Stromal cell of bone marrow (primary cell): Measurements from ENCODE around the gene CLIC3.

ENCODE experiments used
- DNase-seq: peaks from one replicate; pipeline ENCODE4 v3.0.0-alpha.2; 2012; ENCODE audit warnings: low read depth

The CLIC3 gene

DNA sequence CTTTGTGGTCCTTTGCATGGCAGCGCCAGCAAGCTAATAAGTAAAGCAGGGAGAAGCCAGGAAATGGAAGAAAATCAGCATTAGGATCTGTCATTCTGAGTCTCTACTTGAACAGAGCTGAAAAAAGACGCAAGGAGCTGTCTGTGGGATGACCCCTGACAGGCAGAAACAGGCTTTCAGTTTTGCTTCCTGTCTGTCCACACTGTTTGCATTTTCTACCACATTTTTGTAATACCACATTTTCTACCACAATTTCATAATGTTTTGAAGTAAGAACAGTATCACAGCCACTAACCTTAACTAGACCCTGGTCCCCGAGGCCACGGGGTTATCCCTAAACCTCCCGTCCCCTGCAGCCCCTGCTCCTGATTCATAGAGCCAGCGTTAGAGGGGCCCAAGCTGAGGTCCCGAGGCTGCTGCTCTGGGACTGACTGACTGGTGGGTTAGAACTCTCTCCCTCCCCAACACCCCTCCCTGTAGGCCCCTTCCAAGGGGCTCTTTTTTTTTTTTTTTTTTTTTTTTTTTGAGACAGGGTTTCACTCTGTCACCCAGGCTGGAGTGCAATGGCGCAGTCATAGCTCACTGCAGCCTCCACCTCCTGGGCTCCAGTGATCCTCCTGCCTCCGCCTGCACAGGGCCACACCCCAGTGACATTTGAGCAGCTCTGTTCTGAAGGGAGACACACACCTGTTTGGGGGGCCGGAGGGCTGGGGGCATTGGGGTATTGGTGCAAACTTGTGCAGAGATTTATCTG is 4.0 kb upstream of the CLIC3 start:
- DNase-seq, result no peak

DNA sequence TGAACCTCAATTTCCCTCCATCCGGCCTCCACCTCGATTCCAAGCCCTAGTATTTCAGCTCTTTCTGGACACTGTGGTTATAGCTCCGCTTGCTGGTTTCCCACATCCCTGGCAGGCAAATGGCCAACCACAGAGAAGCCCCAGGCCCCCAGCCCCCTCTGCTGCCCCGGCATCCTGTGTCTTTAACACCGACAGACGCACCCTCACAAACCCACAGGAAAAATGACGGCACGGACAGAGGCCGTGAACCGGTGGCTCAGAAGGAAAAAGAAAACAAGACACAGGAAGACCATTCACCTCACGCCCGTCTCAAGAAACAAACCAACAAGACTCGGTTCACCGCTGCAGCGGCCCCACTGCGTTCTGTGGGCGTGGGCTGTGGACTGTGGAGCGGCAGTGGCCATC is 1.5 kb upstream of the CLIC3 start:
- DNase-seq, result no peak

DNA sequence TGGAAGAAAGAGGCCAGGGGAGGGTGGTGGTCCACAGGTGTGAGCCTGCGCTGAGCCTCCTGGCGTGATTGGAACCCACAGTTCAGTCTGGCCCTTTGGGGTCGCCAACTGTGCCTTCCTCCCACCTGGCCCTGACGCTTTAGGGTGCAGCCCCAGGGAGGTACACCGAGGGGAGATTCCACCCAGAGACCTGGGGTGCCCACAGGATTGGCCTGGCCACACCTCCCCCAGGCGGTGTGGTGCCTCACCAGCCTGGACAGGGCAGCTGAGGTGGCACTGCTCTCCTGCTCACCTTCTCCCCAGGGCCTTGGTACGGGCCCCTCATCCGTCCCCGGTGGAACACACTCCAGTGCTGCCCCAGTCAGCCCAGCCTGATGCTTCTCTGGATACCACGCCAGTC is 1.0 kb upstream of the CLIC3 start:
- no peak for DNase-seq

DNA sequence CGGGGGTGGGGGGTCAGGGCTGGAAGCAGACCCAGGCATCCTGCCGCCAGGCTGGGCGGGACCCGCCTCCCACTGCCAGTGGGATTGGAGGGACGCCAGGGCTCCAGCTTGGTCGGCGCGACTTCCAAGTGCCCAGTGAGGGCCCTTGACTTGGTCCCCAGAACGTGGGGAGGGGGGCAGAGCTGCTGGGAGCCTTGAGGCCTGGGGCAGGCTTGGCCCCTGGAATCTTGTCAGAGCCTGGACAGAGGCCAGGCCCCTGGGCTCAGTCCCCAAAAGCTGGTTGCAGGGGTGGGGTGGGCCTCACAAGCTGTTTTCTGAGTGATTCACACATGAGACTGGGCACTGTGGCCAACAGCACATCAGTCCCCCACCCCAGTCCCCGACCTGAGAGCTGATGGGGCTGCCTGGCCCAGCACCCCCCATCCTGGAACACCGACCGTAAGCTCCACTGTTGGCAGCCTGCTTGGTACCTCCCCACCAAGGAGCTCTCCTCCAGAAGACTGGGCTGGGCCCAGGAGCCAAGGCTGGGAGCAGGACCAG is 526 bp downstream of the CLIC3 start:
- no peak for DNase-seq

DNA sequence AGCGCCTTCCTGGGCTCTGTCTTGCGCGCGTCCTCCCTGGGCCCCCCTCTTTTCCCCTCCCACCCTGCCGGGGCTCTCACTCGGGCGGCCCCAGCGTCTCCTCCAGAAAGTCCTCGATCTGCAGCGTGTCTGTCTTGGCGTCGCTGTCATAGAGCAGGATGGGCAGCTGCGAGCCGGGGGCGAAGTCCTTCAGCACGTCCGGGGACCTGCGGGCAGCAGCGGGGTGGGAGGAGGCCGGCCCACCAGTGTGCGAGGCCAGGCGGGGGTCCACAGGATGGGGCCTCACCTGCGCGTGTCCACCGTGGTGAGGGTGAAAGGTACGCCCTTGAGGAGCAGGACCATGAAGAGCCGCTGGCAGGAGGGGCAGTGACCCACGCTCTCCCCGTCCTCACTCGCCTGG is 1.0 kb downstream of the CLIC3 start:
- DNase-seq, result no peak

DNA sequence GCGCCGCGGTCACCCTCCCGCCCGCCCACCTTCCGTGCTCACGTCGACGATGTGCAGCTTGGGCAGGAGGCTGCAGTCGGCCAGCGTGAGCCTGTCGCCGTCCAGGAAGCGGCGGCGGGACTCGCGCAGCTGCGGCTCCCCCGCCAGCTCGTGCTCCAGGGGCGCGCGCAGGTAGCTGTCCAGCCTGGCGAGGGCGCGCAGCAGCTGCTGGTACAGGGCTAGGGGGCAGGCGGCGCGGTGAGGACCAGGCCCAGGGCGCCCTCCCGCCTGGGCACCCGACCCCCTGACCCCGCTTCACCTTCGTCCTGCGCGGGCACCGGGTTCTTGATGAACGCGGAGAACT is 1.5 kb downstream of the CLIC3 start:
- no peak for DNase-seq

DNA sequence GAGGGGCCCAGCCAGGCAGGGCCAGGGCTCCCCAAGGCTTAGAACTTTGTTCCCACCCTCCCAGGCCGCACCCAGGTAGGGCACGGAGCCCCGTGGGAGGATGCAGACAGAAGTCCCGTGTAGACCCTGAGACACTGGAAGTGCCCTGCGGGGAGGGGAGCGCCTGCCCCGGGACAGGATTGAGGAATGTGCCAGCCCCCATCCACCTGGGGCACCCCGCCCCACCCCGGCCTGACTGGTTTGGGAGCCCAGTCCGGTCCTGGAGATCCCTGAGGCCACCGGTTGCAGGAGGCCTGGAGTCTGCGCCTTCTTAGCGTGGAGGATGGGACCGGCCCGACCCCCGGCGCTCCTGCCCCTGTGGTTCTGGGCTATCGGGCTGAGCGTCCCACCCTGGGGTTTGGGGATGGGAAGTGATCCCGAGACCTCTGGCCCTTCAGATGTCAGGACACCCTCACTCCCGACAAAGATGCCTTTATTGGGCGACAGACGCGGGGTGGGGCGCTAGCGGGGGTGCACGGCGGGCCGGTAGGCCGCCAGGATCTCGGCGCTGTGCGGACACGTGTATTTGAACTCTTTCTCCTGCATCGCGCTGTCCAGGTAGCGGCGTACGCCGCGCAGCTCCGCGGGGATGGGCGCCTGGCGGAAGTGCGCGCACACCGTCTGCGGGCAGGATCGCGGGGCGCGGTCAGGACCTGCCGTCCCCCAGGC is 2.0 kb downstream of the CLIC3 start:
- no peak for DNase-seq

DNA sequence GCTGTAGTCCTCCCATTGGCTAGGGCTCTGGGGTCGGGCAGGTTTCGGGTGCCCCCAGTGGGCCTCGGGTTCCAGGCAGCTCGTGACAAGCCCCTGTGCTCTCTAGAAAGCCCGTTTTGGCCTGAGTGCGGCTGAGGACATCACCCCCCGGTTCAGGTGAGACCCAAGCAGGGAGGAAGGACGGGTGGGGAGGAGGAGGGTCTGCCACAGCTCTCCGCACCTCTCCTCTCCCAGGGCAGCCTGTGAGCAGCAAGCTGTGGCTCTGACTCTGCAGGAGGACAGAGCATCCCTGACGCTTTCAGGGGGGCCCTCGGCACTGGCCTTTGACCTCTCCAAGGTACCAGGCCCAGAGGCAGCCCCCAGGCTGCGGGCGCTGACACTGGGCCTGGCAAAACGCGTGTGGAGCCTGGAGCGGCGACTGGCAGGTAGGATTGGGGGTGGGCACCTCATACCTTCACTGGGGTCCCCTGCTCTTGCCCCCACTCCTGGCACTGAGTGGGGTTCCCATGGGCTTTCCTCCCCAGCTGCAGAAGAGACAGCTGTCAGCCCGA is 3.5 kb downstream of the CLIC3 start:
- DNase-seq, result no peak

DNA sequence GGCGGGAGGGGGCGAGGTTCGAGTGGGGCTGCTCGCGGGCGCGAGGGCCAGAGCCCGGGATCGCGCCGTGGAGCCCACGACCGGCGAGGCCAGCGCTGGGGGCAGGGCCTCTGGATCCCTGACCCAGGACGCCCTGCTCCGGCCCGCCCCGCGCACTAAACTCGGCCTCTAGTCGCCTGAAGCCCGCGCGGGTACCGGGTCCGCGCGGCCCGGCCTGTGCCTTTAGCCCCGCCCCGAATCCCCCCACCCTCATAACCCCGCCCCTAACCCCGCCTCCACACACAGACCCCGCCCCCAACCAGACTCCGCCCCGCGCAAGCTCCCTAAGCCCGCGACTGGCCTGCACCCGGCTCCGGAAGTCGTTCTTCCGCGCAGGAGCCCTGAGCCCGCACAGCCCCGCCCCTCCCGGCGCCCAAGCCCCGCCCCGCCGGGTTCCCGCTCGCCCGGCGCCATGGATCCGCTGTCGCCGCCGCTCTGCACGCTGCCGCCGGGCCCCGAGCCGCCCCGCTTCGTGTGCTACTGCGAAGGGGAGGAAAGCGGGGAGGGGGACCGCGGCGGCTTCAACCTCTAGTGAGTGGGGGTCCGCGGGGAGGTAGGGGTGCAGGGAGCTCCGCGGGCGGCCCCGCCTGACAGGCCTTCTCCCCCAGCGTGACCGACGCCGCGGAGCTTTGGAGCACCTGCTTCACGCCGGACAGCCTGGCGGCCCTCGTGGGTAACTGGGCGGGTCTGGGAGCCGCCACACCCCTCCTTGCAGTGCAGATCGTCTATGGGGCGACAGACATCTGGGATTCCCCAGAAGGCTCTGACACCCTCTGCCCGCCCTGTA is 4.2 kb downstream of the CLIC3 start, which contains the start of gene PAXX:
PAXX (plus strand) TSS at position 430 of the 826 bp plus-strand sequence; CDS start at position 452, 22 bp downstream.
- peak; percentile 70 for DNase-seq

DNA sequence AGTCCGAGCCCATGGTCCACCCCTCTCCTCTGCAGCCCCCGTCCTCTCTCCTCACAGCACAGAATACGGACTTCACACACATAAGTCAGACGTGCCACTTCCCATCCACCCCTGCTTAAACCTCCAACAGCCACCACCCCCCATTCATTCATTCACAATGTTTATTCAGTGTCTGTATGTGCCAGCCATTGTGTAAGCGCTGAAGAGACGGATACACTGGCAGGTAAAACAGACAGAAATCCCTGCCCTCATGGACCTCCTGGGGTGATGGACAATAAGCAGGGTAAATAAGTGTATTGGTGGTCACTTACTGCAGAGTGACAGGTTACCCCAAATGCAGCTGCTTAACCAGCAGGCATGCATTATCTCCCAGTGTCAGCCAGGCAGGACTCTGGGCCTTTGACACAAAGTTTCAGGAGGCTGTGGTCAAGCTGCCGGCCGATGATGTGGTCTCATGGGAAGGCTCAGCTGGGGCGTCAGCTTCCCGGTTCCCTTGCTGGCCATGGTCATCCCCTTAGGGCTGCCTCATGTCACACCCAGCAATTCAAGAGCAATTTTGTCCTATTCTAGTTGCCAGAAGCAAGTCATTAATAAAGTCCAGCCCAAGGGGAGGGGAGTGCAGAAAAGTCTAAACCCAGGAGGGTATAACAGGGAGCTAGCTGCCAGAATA is 6.0 kb downstream of the CLIC3 start:
- DNase-seq, result no peak

DNA sequence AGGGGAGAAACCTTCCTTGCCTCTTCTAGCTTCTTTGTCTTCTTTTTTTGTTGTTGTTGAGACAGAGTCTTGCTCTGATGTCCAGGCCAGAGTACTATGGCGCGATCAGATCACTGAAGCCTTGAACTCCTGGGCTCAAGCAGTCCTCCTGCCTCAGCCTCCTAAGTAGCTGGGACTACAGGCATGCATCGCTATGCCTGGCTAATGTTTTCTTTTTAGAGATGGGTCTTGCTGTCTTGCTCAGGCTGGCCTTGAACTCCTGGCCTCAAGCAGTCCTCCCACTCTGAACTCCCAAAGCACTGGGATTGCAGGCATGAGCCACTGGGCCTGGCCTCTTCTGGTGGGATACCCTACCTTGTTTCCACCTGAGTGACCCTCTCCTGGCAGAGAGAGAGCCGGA is 7.5 kb downstream of the CLIC3 start:
- no peak for DNase-seq

DNA sequence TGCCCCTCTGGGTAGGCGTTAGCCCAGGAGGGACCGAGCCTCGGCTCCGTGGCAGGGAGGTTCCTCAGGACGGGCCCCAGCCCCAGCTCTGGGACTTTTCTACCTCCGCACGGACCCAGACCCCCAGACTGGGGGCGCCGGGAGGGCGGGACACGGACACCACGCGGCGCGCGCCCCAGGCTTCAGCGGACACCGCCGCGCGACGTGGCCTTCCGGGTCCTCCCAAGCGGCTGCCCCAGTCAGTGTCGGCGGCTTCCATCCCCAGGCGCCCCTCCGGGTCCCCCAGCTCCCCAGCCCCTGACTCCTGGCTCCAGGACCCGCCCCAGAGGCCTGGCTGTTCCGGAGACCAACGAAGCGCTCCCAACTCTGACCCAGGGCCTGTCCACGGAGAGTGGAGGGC is 10.5 kb downstream of the CLIC3 start:
- DNase-seq, result no peak

DNA sequence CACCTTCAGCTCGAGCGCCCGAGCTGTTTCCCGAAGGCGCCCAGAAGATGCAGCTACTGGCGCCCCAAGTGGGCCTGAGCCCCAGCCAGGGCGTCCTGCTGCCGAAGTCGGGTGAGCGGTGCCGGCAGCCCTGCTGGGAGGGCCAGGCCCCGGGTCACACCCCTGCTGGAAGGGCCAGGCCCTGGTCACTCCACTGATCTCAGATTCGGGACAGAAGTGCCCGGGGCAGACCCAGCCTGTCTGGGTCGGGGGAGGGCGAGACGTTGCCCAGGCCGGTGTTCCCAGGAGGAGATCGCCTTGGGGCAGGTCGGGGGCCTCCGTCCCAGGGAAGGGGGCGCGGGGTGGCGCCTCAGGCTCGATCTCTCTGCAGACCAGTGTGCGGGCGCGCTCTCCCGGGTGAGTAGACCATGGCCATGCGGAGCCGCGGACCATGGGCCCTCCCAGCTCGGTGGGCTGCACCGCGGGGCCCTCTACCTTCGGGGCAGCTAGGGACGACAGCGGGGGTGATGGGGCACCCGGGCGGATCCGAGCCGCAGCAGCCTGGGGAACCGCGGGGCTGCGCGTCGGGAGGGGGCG is 11.3 kb downstream of the CLIC3 start:
- DNase-seq, result no peak

DNA sequence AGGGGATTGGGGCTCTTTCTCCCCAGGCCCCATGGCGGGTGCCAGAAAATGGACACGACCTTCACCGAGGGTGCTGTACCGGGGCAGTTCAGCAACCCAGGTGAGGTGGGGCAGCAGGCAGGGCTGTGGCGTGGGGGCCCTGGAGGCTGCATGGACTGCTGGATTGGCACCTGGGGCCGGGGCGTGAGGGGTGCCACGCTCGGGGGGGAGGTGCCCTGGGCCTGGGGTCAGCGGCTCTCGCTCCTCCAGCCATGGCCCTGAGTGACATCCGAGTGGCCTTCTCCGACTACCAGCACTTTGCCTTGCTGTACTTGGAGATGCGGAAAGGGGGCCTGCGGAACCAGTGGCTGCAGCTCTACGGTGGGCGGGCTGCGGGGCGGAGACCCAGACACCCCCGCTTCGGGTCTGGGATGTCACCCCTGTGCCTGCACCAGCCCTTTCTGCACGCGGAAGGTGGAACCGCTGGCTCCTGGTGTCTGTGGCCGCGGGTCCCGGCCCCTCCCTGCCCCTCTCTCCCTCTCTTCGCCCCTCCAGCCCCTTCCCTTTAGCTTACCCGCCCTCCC is 11.8 kb downstream of the CLIC3 start:
- no peak for DNase-seq

DNA sequence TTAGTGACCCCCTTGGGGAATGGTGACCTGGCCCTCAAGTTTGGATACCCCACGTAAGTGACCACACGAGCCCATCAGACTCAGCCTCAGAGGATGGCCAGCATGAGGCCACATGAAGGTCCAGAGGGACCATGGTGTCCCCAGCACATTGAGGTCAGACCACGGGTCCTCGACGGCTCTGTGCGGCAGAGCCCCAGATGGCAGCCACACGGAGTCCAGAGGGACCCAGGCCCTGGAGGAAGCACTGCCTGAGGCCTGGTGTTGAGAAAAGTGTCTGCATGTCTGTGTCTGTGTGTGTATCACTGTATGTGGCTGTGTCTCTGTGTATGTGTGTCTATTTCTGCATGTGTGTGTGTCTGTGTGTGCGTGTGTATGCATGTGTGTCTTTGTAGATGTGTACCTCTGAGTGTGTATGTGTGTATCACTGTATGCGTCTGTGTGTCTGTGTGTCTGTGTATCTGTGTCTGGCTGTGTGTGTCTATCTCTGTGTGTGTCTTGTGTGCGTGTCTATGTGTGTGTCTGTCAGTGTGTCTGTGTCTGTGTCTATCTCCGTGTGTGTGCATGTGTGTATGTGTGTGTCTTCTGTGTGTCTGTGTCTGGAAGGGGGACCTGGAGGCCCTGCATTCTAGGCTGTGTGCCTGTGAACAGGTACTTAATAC is 12.6 kb downstream of the CLIC3 start:
- no peak for DNase-seq

DNA sequence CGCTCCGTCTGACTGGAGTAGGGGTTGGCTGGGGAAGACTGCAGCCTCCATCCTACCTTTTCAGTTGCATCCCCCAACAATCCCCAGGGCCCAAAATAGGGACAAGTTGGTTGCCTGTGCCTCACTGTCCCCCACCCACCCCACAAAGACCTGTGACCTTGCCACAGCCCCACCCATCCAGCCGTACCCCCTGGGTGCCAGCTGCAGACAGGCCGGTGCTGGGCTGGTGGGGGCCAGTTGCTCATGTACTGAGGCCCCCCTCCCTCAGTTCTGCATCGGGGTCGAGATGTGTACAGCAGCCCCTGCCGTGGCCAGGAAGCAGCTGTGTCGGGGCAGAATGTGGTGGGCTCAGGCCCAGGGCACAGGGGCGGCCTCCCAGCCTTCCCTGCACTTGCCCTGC is 13.2 kb downstream of the CLIC3 start:
- no peak for DNase-seq

DNA sequence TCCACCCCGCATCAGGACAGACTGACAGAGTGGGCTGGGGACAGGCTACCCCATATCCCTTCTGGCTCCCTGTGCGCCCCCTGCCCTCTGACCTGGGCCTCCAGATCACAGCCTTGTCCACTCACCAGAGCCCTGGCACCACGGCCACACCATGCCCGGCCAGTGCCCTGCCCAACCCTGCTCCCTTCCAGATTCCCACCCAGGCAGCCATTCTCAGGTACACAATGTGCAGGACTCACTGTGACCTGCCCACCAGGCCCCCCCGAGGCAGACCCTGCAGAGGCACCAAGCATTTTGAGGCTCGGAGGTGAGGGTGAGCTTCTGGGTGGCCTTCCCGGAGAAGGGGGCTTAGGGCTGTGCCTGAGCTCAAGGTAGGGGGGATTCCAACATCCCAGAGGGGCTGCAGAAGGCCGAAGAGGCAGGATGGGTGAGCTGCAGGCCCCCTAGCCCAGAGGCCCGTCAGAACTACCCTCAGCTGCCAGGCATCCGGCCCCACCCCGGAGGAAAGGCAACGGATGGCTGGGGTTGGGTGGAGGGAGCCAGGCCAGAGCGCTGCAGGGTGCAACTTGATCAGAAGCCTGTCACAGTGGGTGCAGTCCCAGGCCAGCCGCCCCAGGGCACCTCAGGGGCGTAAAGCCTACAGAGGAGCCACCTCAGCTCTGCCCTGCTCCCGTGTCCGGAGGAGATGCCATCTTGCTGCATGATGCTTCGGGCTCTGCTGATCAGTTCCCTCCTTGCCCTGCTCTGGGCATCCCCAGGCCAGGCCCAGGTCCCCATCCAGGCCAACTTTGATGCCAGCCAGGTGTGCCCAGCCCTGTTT is 13.9 kb downstream of the CLIC3 start, which contains the start of gene LCNL1:
LCNL1 (plus strand) TSS at position 762 of the 820 bp plus-strand sequence. CDS start 594 bp downstream, outside the sequence.
- DNase-seq, result no peak

DNA sequence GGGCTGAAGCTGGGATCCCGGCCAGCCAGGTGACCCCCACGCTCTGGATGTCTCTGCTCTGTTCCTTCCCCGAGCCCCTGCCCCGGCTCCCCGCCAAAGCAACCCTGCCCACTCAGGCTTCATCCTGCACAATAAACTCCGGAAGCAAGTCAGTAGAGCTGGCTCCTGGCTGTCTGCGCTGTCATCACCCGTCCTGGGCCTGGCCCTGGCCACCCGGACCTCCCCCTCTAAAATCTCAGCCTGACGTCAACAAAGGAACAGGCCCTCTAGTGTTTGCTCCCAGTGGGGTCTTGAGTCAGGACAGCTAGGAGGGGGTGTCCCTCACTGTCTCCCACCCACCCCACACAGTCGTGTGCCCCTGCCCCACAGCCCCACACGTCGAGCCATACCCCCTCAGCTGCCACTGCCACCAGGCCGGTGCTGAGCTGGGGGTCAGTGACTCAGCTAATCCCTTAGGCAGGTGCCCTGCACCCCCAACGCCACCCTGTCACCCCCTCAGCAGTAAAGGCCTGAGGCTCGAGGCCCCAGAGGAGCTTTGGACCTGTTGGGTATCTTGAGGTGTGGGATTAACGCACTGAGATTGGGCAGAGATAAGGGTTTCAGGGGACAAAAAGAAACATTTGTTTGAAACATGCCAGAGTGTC is 14.7 kb downstream of the CLIC3 start:
- no peak for DNase-seq
